Activated effector memory CD4-positive, alpha-beta T cell treated with anti-CD3 and anti-CD28 coated beads, Interleukin-2, amount 50 U/mL, for 16 hours (primary cell): Measurements from ENCODE around the gene USP12.
A peak's percentile ranks its signal among the peaks of the same experiment; 100 is the strongest.
"Not testable (repeated sequence)": the region's sequence is repeated elsewhere in the genome, so short reads cannot be mapped to it uniquely, and the experiment has no call there.

Experiments used
- DNase-seq: peaks from one replicate; pipeline ENCODE4 v3.0.0-alpha.2; 2020

Gene USP12

GRCh38 chr13:27147530-27148170 lies 24.0 kb downstream of the USP12 start:
- no peak for DNase-seq

DNA sequence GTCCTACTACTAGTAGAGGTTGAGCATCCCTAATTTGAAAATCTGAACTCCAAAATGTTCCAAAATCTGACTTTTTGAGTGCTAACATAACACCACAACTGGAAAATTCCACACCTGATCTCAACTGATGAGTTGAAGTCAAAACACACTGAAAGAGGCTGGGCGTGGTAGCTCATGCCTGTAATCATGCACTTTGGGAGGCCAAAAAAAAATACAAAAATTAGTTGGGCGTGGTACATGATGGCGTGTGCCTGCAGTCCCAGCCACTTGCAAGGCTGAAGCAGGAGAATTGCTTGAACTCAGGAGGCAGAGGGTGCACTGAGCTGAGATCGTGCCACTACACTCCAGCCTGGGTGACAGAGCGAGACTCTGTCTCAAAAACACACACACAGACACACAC lies 29.9 kb downstream of the USP12 start:
- DNase-seq, result no peak

DNA sequence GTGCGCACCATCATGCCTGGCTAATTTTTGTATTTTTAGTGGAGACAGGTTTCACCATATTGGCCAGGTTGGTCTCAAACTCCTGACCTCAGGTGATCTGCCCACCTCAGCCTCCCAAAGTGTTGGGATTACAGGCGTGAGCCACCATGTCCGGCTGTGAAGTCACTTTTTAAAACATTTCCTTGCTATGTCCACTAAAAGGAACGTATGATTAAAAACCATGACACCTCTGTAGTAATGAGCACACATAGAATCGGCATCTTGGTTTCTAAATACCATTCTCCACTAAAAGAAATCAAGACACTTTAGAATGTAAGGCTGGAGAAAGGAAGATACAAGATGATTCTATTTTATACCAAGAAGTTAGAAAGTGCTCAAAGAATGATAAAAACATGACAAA lies 30.5 kb downstream of the USP12 start:
- not testable (repeated sequence) for DNase-seq

GRCh38 chr13:27140060-27140459 lies 31.6 kb downstream of the USP12 start:
- no peak for DNase-seq

DNA sequence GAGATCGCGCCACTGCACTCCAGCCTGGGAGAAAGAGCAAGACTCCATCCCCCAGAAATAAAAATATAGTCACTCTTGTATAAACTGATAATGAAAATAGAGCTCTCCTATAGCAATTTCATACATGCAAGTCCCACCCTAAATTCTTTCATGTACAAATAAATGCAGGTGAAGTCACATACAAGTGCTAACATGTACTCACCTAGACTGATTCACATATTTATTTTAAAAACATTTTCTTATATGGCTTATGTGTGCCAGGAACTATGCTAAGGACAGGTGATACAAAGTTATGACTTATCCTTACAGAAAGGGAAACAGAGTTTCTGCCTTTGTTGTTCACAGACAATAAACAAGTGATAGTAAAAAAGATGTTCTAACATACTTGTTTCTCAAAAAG lies 32.0 kb downstream of the USP12 start:
- no peak for DNase-seq

DNA sequence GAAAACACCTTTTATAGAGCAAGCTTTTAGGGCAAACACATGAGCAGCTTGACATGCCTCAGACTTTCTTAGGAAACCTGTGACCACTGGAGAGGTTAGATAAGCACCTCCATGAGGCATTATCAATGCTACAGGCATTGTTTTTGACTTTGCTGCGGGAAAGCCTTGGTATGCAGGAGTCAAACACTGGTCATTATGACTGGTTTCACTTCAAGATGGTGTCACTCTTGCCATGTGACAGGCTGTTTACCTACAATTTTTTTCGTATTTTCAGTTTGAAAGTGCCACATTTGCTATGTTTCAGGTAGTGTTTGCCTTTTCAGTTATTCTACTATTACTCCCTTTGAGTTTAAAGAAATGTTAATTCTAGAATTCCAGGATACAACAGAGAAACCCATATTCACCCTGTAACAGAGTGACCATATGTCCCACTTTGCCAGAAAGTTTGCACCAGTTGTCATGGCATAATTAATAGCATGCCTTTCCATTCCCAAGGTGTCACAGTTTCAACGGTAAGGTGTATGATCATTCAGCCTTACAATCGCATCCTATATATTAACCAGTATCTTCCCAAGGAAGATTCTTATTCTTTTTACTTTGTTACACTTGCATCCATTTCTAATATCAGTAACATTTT lies 33.0 kb downstream of the USP12 start:
- no peak for DNase-seq

GRCh38 chr13:27137759-27138158 lies 33.9 kb downstream of the USP12 start:
- DNase-seq, result no peak

DNA sequence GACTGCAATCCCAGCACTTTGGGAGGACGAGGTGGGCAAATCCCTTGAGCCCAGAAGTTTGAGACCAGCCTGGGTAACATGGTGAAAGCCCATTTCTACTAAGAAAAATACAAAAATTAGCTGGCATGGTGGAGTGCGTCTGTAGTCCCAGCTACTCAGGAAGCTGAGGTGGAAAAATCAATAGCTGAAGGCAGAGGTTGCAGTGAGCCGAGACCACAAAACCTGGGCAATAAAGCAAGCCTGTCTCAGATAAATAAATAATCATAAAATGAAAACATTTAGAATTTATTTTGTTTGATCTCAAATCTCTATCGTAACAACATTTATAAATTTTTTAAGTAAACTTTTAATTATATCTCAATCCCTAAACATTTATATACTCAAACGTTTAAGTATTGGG lies 36.6 kb downstream of the USP12 start:
- DNase-seq, result no peak

- no peak for DNase-seq
Measured at GRCh38 chr13:27133889-27134288, 37.7 kb downstream of the USP12 start.

GRCh38 chr13:27132538-27132937 lies 39.1 kb downstream of the USP12 start:
- no peak for DNase-seq

DNA sequence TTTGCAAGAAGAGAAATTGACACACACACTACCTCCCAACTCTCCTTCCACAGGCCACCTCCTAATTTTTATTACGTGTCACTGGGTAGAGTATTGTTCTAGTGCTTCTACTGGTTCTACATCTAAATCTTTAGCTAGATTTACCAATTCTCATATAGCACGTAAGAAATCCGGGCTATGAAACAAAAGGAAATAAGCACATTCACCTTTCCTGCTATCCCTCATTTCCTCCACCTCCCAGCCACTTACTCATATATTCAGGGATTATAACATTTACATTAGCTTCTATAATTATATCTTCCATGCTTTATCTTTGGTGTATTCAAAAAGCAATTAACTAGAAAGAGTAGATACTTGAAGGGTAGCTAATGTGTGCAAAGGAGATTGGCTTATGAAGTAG lies 39.7 kb downstream of the USP12 start:
- DNase-seq, result no peak

- DNase-seq, result peak; percentile 88
Measured at GRCh38 chr13:27130979-27131623, 40.5 kb downstream of the USP12 start.

GRCh38 chr13:27130223-27130978 lies 41.2 kb downstream of the USP12 start:
- DNase-seq, result no peak

- no peak for DNase-seq
Measured at GRCh38 chr13:27128825-27129627, 42.6 kb downstream of the USP12 start.

DNA sequence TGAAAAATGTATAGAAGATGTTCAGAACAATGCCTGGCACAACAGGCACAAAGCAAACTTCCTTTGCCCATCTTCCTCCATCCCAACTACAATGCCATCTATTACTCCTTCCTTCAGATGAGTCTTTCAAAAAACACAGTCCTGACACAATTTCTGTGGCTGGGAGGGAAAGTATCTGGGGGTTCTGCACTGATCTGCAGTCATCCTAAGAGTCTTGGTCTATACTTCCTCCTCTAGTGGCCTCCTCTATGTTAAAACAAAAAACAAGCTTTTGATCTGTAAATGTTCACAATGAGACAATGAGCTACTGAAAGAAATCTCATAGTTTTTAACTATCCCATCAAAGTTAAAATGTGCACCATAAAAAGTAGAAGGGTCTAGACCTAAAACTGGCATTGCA lies 44.8 kb downstream of the USP12 start:
- DNase-seq, result no peak

DNA sequence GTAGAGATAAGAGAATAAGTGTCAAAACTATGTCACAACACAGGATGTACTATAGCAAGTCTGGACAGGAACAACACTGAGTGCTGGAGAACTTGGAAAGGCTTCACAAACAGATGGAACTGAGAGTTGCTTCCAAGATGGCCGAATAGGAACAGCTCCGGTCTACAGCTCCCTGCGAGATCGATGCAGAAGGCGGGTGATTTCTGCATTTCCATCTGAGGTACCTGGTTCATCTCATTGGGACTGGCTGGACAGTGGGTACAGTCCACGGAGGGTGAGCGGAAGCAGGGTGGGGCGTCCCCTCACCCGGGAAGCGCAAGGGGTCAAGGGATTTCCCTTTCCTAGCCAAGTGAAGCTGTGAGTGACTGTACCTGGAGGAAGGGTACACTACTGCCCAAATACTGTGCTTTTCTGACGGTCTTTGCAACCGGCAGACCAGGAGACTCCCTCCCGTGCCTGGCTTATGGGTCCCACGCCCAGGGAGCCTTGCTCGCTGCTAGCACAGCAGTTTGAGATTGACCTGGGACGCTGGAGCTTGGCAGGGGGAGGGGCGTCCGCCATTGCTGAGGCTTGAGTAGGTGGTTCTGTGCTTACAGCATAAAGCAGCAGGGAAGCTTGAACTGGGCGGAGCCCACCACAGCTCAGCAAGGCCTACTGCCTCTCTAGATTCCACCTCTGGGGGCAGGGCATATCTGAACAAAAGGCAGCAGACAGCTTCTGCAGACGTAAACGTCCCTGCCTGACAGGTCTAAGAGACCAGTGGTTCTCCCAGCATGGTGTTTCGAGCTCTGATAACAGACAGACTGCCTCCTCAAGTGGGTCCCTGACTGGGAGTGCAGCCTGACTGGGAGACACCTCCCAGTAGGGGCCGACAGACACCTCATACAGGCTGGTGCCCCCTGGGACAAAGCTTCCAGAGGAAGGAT lies 46.0 kb downstream of the USP12 start:
- DNase-seq, result no peak

DNA sequence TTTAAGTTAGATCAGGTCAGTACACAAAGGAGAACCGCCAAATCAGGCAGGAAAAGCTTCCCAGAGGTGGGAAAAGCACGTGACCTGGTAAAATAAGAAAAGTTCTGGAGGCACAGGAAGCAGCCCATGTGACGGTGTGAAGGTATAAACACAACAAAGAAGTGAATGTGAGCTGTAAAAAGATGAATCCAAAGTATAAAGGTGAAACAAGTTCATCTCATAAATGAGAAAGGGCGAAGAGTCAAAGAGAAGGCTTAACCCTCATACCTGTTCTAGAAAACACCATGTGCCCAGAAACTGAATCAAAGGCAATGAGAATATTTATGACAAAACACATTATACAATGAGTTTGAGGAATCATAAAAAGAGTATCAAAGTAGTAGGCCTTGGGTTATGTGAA lies 47.0 kb downstream of the USP12 start:
- DNase-seq, result no peak

GRCh38 chr13:27123445-27123844 lies 48.2 kb downstream of the USP12 start:
- not testable (repeated sequence) for DNase-seq

- DNase-seq, result no peak
Measured at GRCh38 chr13:27122036-27122435, 49.6 kb downstream of the USP12 start.

DNA sequence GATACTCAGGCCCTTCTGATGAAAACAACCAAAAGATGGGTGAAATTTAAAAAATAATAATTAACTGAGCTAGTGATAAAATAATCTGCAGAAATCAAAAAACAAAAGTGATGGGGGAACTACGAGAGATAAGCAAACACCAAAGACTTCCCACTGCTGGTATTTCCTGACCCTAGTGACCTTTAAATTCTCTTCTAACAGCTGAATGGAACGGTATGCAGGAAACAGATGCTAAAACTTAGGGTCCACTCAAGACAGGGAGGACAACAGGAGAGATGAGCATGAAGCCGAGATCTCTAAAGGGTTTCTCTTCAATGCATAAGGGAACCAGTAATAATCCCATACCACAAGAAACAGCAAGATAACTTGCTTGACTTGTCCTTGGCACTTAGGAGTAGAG lies 50.8 kb downstream of the USP12 start:
- no peak for DNase-seq

DNA sequence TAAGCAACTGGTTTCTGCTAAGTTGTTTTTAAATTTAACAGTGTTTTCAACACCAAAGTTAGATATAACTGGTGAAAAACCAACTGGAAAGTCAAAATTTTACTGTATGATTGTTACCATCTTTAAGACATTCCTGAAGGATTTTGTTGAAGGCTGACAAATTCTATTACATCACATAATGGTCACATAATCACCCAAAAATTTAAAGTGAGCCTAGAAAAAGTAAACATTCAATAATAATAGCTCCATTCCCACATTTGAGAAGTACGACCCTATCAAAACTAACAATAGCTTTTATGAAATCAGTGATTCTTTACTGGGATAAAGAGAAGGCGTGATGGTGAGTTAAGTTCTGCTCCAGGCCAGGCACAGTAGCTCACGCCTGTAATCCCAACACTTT lies 51.6 kb downstream of the USP12 start:
- DNase-seq, result no peak
